ENCODE results near the gene C8A. TPM values are rescaled to one million over a fixed set of nuclear protein-coding genes. Genes with fewer than 3 reads are reported as not detected.
A peak's percentile ranks its signal among the peaks of the same experiment; 100 is the strongest.

The C8A gene
- total and polyA plus RNA-seq, 4 donors = 144 to 669 (median 275) TPM

DNA sequence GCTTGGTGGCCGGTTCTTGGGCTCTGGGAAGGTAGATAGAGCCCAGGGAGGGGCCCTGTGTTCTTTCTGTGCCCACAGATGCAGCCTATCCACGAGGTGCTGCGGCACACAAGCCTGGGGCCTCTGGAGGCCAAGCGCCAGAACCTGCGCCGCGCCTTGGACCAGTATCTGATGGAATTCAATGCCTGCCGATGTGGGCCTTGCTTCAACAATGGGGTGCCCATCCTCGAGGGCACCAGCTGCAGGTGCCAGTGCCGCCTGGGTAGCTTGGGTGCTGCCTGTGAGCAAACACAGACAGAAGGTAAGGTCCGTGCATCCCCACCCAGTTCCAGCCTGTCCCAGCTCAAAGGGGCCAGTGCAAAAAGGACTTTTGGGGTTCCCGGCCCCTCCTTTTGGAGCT, 57.7 kb downstream of the C8A start:
- TF ChIP-seq FOXA1 (IDR thresholded peaks at IDR 0.05) (no peak), EGR1 (IDR thresholded peaks at IDR 0.05; ENCODE audit: low read depth in 2 of 2) (no peak), NR2F2 (IDR thresholded peaks at IDR 0.05) (no peak), HNF4G (IDR thresholded peaks at IDR 0.05) (no peak), SP1 (IDR thresholded peaks at IDR 0.05) (no peak), TAF1 (conservative IDR thresholded peaks at IDR 0.05) (no peak), FOXA2 (IDR thresholded peaks at IDR 0.05) (no peak), YY1 (IDR thresholded peaks at IDR 0.05) (no peak), RXRA (IDR thresholded peaks at IDR 0.05) (no peak), HNF4A (conservative IDR thresholded peaks at IDR 0.05) (no peak), JUND (IDR thresholded peaks at IDR 0.05) (no peak)
- TF ChIP-seq, protein P1, sequence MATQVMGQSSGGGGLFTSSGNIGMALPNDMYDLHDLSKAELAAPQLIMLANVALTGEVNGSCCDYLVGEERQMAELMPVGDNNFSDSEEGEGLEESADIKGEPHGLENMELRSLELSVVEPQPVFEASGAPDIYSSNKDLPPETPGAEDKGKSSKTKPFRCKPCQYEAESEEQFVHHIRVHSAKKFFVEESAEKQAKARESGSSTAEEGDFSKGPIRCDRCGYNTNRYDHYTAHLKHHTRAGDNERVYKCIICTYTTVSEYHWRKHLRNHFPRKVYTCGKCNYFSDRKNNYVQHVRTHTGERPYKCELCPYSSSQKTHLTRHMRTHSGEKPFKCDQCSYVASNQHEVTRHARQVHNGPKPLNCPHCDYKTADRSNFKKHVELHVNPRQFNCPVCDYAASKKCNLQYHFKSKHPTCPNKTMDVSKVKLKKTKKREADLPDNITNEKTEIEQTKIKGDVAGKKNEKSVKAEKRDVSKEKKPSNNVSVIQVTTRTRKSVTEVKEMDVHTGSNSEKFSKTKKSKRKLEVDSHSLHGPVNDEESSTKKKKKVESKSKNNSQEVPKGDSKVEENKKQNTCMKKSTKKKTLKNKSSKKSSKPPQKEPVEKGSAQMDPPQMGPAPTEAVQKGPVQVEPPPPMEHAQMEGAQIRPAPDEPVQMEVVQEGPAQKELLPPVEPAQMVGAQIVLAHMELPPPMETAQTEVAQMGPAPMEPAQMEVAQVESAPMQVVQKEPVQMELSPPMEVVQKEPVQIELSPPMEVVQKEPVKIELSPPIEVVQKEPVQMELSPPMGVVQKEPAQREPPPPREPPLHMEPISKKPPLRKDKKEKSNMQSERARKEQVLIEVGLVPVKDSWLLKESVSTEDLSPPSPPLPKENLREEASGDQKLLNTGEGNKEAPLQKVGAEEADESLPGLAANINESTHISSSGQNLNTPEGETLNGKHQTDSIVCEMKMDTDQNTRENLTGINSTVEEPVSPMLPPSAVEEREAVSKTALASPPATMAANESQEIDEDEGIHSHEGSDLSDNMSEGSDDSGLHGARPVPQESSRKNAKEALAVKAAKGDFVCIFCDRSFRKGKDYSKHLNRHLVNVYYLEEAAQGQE (IDR thresholded peaks at IDR 0.05) = no peak
- TF ChIP-seq, protein P2, sequence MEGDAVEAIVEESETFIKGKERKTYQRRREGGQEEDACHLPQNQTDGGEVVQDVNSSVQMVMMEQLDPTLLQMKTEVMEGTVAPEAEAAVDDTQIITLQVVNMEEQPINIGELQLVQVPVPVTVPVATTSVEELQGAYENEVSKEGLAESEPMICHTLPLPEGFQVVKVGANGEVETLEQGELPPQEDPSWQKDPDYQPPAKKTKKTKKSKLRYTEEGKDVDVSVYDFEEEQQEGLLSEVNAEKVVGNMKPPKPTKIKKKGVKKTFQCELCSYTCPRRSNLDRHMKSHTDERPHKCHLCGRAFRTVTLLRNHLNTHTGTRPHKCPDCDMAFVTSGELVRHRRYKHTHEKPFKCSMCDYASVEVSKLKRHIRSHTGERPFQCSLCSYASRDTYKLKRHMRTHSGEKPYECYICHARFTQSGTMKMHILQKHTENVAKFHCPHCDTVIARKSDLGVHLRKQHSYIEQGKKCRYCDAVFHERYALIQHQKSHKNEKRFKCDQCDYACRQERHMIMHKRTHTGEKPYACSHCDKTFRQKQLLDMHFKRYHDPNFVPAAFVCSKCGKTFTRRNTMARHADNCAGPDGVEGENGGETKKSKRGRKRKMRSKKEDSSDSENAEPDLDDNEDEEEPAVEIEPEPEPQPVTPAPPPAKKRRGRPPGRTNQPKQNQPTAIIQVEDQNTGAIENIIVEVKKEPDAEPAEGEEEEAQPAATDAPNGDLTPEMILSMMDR (IDR thresholded peaks at IDR 0.05; ENCODE audit: low read depth, low read length, missing input control) = no peak
- TF ChIP-seq, protein P3, sequence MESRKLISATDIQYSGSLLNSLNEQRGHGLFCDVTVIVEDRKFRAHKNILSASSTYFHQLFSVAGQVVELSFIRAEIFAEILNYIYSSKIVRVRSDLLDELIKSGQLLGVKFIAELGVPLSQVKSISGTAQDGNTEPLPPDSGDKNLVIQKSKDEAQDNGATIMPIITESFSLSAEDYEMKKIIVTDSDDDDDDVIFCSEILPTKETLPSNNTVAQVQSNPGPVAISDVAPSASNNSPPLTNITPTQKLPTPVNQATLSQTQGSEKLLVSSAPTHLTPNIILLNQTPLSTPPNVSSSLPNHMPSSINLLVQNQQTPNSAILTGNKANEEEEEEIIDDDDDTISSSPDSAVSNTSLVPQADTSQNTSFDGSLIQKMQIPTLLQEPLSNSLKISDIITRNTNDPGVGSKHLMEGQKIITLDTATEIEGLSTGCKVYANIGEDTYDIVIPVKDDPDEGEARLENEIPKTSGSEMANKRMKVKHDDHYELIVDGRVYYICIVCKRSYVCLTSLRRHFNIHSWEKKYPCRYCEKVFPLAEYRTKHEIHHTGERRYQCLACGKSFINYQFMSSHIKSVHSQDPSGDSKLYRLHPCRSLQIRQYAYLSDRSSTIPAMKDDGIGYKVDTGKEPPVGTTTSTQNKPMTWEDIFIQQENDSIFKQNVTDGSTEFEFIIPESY (IDR thresholded peaks at IDR 0.05) = no peak
- TF ChIP-seq, protein P4, sequence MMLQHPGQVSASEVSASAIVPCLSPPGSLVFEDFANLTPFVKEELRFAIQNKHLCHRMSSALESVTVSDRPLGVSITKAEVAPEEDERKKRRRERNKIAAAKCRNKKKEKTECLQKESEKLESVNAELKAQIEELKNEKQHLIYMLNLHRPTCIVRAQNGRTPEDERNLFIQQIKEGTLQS (IDR thresholded peaks at IDR 0.05) = no peak
- peaks cover 14 to 63% (median 29%) of the 10 kb centered on the region in 4 donors for H3K4me1 ChIP-seq (ENCODE audit: control insufficient read depth in 4 of 4, insufficient read depth in 4 of 4, low read length in 3 of 4)
- WGBS = 92% methylated on average over 12 of the region's 12 CpGs
- no peak for DNase-seq (ENCODE audit: low spot score)
- no peaks in the 10 kb centered on the region for H3K9me3 ChIP-seq (ENCODE audit: control insufficient read depth in 4 of 4, low read length in 3 of 4)
- H3K36me3 ChIP-seq (ENCODE audit: control insufficient read depth in 4 of 4, insufficient read depth in 3 of 4, low read depth in 1 of 4, low read length in 3 of 4) = peaks cover 0 to 2% (median under 1%) of the 10 kb centered on the region in 4 donors
- H3K27ac ChIP-seq (ENCODE audit: low read depth in 1 of 2, low read length in 2 of 2) = peak overlapping the region; percentile 91 to 95
- H3K4me3 ChIP-seq (ENCODE audit: low read depth in 1 of 3, low read length in 3 of 3) = no peak overlapping the region
- no peak overlapping the region for H3K9ac ChIP-seq (ENCODE audit: low read depth in 1 of 2, low read length in 2 of 2)
- no peaks in the 10 kb centered on the region for H3K27me3 ChIP-seq (ENCODE audit: control insufficient read depth in 4 of 4, insufficient read depth in 4 of 4, low read length in 3 of 4)

DNA sequence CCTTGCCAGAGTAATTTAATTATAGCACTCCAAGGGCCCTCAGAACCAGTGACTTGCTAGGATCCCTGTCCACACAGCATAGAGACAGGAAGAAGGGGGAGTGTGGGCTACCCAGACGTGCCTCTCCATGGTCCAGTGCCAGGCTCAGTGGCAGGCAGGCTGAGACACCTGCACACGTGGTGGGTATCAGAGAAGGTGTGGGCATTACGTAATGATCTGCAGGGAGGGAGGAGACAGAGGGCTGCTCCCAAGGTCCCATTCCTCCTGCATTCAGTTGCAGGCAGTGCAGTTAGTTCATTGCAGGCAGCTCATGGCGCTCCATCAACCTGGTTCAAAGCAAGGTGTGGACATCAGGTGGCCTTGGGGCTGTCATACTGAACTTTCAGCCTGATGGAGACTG, 61.4 kb downstream of the C8A start:
- Histone ChIP-seq H3K9me3 (ENCODE audit: control insufficient read depth in 4 of 4, low read length in 3 of 4) (no peaks in the 10 kb centered on the region), H3K27me3 (ENCODE audit: control insufficient read depth in 4 of 4, insufficient read depth in 4 of 4, low read length in 3 of 4) (no peaks in the 10 kb centered on the region), H3K27ac (ENCODE audit: low read depth in 1 of 2, low read length in 2 of 2) (peak overlapping the region; percentile 91 to 95), H3K9ac (ENCODE audit: low read depth in 1 of 2, low read length in 2 of 2) (no peak overlapping the region), H3K4me3 (ENCODE audit: low read depth in 1 of 3, low read length in 3 of 3) (no peak overlapping the region), H3K36me3 (ENCODE audit: control insufficient read depth in 4 of 4, insufficient read depth in 3 of 4, low read depth in 1 of 4, low read length in 3 of 4) (peaks cover 0 to 2% (median under 1%) of the 10 kb centered on the region in 4 donors), H3K4me1 (ENCODE audit: control insufficient read depth in 4 of 4, insufficient read depth in 4 of 4, low read length in 3 of 4) (peaks cover 10 to 62% (median 27%) of the 10 kb centered on the region in 4 donors)
- 51% methylated on average over 4 of the region's 4 CpGs for WGBS
- TF ChIP-seq RXRA (IDR thresholded peaks at IDR 0.05) = peak in 1 of 2 donors; percentile 50
- TF ChIP-seq, protein P2 (IDR thresholded peaks at IDR 0.05; ENCODE audit: low read depth, low read length, missing input control) = no peak
- no peak for TF ChIP-seq FOXA1 (IDR thresholded peaks at IDR 0.05)
- peak; percentile 40 to 60 for TF ChIP-seq HNF4A (conservative IDR thresholded peaks at IDR 0.05)
- peak in 1 of 2 donors; percentile 47 for TF ChIP-seq RAD21 (IDR thresholded peaks at IDR 0.05)
- no peak for TF ChIP-seq NR2F2 (IDR thresholded peaks at IDR 0.05)
- no peak for TF ChIP-seq HNF4G (IDR thresholded peaks at IDR 0.05)
- TF ChIP-seq TAF1 (conservative IDR thresholded peaks at IDR 0.05) = peak; percentile 43
- TF ChIP-seq YY1 (IDR thresholded peaks at IDR 0.05) = peak; percentile 42
- peak; percentile 49 for TF ChIP-seq SP1 (IDR thresholded peaks at IDR 0.05)
- TF ChIP-seq, protein P1 (IDR thresholded peaks at IDR 0.05) = peak; percentile 69
- TF ChIP-seq, protein P5, sequence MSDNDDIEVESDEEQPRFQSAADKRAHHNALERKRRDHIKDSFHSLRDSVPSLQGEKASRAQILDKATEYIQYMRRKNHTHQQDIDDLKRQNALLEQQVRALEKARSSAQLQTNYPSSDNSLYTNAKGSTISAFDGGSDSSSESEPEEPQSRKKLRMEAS (IDR thresholded peaks at IDR 0.05) = peak; percentile 41
- no peak for TF ChIP-seq FOXA2 (IDR thresholded peaks at IDR 0.05)
- no peak for DNase-seq (ENCODE audit: low spot score)
